K562 (cell line): ENCODE measurements around the gene SCFD2. TPM values are rescaled to one million over a fixed set of nuclear protein-coding genes. Genes with fewer than 3 reads are reported as not detected.

Experiments used
- AFF4 ChIP-seq: sonication (generic); formaldehyde crosslinking; IDR thresholded peaks from 2 replicates; pipeline ENCODE4 v1.8.0; 2023; ENCODE audit warnings: mild to moderate bottlenecking, missing genetic modification reagents
- KLF6 ChIP-seq: fragments of 250-450 bp; sonication (Bioruptor Pico); IDR thresholded peaks from 2 replicates; pipeline ENCODE4 v1.4.0; 2020; ENCODE audit warnings: mild to moderate bottlenecking, moderate library complexity, borderline replicate concordance
- MBD2 ChIP-seq: sonication (generic); IDR thresholded peaks from 2 replicates; pipeline ENCODE4 v1.6.1; 2016; ENCODE audit warnings: low read depth, borderline replicate concordance
- MCM3 ChIP-seq: fragments of 450-650 bp; IDR thresholded peaks from 2 replicates; pipeline ENCODE4 v1.6.1; 2016
- MEIS2 ChIP-seq: fragments of 450-650 bp; IDR thresholded peaks from 2 replicates; pipeline ENCODE4 v1.6.1; 2014; ENCODE audit warnings: mild to moderate bottlenecking; ENCODE audit not compliant: partially characterized antibody
- NFYB ChIP-seq: IDR thresholded peaks from 2 replicates; pipeline ENCODE4 v1.6.1; 2011; ENCODE audit warnings: mild to moderate bottlenecking, moderate library complexity; ENCODE audit not compliant: insufficient read length; ENCODE audit errors: extremely low read depth
- NRF1 ChIP-seq, 2 experiments: fragments of 450-650 bp; IDR thresholded peaks in 1 of 2; conservative IDR thresholded peaks in 1 of 2; 2 replicates each; pipeline ENCODE4 v1.6.1; 2014; ENCODE audit warnings: mild to moderate bottlenecking in 2 of 2
- PHB2 ChIP-seq: fragments of 450-650 bp; IDR thresholded peaks from 2 replicates; pipeline ENCODE4 v1.6.1; 2017; ENCODE audit warnings: low read depth
- RERE ChIP-seq: sonication (generic); formaldehyde crosslinking; IDR thresholded peaks from 2 replicates; pipeline ENCODE4 v1.8.0; 2023; ENCODE audit warnings: missing genetic modification reagents, mild to moderate bottlenecking, borderline replicate concordance
- TCF7 ChIP-seq: sonication (generic); IDR thresholded peaks from 2 replicates; pipeline ENCODE4 v1.6.1; 2016; ENCODE audit warnings: antibody characterized with exemption, borderline replicate concordance
- XRCC4 ChIP-seq: IDR thresholded peaks from one replicate; pipeline ENCODE4 v1.6.1; 2011; ENCODE audit not compliant: insufficient read depth, insufficient read length; ENCODE audit errors: extremely low read depth
- XRCC5 ChIP-seq: fragments of 200-400 bp; formaldehyde crosslinking; IDR thresholded peaks from 2 replicates; pipeline ENCODE4 v1.6.1; 2017; ENCODE audit warnings: low read depth, mild to moderate bottlenecking, low read length
- ZBTB1 ChIP-seq: sonication (generic); formaldehyde crosslinking; IDR thresholded peaks from 2 replicates; pipeline ENCODE4 v1.8.1; 2023; ENCODE audit warnings: missing genetic modification reagents, low read depth, mild to moderate bottlenecking, borderline replicate concordance
- ZC3H4 ChIP-seq: sonication (generic); formaldehyde crosslinking; IDR thresholded peaks from 2 replicates; pipeline ENCODE4 v1.9.0; 2021; ENCODE audit warnings: missing genetic modification reagents, borderline replicate concordance
- ZNF124 ChIP-seq: sonication (generic); formaldehyde crosslinking; IDR thresholded peaks from 2 replicates; pipeline ENCODE4 v1.8.1; 2022; ENCODE audit warnings: missing genetic modification reagents
- polyA plus RNA-seq, 8 experiments: library from polyadenylated mRNA; depleted of rRNA in 4 of 8; stranded (reverse) in 5 of 8; unstranded in 3 of 8; fragments of >200 nt; fragmentation: Nextera tagmentation in 2 of 8; fragmentation: Illumina TruSeq in 1 of 8; extraction: Ambion mirVana in 2 of 8; extraction: Trizol in 1 of 8; gene quantifications; 2 replicates each; pipeline versions ENCODE4 v1.2.1 to v1.2.3, GENCODE V29; 2011 to 2014; ENCODE audit warnings: inconsistent platforms in 1 of 8, missing spikeins in 1 of 8
- total RNA-seq, 7 experiments: library from RNA; depleted of rRNA in 6 of 7; stranded (reverse); fragments of >200 nt in 6 of 7; fragmentation: Illumina TruSeq in 2 of 7; extraction: Trizol in 2 of 7; gene quantifications; 2 replicates each; pipeline versions ENCODE4 v1.2.1 to v1.2.3, GENCODE V29; 2011 to 2021; ENCODE audit warnings: low replicate concordance in 1 of 7

SCFD2 gene
- total and polyA plus RNA-seq, 9 of the 15 experiments (the other 6 are each of a cell fraction or from before 2014, with no cell fraction given) = 5.7 to 30.3 (median 22.8) TPM

DNA sequence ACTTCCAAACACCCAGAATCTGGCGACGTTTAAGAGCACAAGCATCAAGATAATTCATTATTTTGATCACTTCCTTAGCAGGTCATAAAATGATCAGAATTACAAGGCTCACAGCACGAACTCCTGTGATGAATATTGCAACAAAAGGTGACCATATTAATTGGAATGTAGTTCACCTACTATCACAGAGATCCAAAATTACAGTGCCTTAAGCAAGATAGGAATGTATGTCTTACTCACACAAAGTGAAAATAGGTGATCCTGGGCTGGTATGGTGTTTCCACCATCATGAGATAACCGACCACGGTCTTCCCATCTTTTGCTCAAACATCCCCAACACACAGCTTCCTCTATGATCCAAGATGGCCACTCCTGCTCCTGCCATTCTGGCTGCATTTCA, 131.2 kb downstream of the SCFD2 start (continued):
- TF ChIP-seq AFF4 (CRISPR knock-in tag) = no peak
- no peak for TF ChIP-seq NRF1 (conservative IDR thresholded peaks at IDR 0.05 in 1 of 2, IDR thresholded peaks at IDR 0.05 in 1 of 2)
- no peak for TF ChIP-seq MCM3
- no peak for TF ChIP-seq XRCC4
- no peak for TF ChIP-seq KLF6 (CRISPR knock-in tag)
- TF ChIP-seq ZBTB1 (CRISPR knock-in tag) = no peak
- TF ChIP-seq NFYB = no peak
- no peak for TF ChIP-seq ZNF124
- no peak for TF ChIP-seq MBD2
- no peak for TF ChIP-seq TCF7
- TF ChIP-seq ZC3H4 = no peak
- TF ChIP-seq RERE (CRISPR knock-in tag) = no peak
- no peak for TF ChIP-seq XRCC5
- no peak for TF ChIP-seq PHB2
- no peak for TF ChIP-seq MEIS2
